Measurements from ENCODE around the gene MAGEB2.

DNA sequence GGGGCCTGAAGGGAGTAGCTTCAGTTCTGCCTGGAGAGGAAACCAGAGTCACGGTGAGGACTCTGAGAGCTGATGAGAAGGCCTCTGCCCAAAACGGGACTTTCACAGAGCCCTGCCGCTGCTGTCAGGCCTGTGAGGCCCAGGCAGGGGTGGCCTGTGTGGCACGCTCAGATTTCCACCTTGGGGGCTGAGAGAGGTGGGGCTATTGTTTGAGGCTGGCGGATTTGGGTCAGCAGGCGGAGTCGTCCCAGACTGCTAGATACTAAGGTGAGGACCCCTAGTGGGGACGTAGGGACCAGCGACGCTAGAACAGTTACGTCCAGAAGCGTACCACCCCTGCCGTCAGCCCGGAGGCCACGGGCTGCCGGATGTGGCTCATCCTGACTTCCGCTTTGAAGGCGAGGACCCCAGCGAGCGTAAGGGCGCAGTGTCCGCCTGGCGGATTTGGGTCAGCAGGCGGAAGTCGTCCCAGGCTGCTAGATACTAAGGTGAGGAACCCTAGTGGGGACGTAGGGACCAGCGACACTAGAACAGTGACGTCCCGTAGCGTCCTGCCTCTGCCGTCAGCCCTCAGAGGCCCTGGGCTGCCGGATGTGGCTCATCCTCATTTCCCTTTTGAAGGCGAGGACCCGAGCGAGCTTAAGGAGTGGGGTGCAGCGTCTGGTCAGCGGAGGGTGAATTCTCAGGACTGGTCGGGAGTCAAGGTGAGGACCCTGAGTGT, 31.6 kb downstream of the MAGEB2 start, which contains the start of gene MAGEB1:
- TF ChIP-seq TAF1 (IDR thresholded peaks at IDR 0.05; ENCODE audit: low read depth) = no peak
- TF ChIP-seq NFIC (IDR thresholded peaks at IDR 0.05) = no peak
- TF ChIP-seq CREB1 (IDR thresholded peaks at IDR 0.05; ENCODE audit: low read depth) = no peak
- TF ChIP-seq EP300 (IDR thresholded peaks at IDR 0.05; ENCODE audit: borderline replicate concordance) = no peak

Data from Ishikawa (cell line).